ENCODE data around the gene BMP2K. TPM values are rescaled to one million over a fixed set of nuclear protein-coding genes. Genes with fewer than 3 reads are reported as not detected.

The BMP2K gene
- total and polyA plus RNA-seq, 2 of the 8 experiments (the other 6 are each of a cell fraction or from before 2014, with no cell fraction given) = 15.6 to 24.1 TPM

GRCh38 chr4:78757574-78757973 lies 18.6 kb upstream of the BMP2K start:
- H4K91ac ChIP-seq (replicated peaks; ENCODE audit: insufficient read length, low read length) = no peak overlapping the region
- no peak overlapping the region for H3K14ac ChIP-seq (ENCODE audit: insufficient read length)
- no peak overlapping the region for H3K4ac ChIP-seq (replicated peaks; ENCODE audit: insufficient read length, low read depth, low read length)
- no peaks in the 10 kb centered on the region for H3K36me3 ChIP-seq (ENCODE audit: control insufficient read depth in 2 of 4, insufficient read depth in 4 of 4, low read length in 3 of 4)
- TF ChIP-seq CREB1 (IDR thresholded peaks at IDR 0.05) (no peak), HDAC2 (IDR thresholded peaks at IDR 0.05; ENCODE audit: borderline replicate concordance in 1 of 2, low read depth in 2 of 2, low read length in 2 of 2) (no peak), SAP30 (IDR thresholded peaks at IDR 0.05; ENCODE audit: insufficient read depth, insufficient replicate concordance, low read length) (no peak), RNF2 (IDR thresholded peaks at IDR 0.05; ENCODE audit: borderline replicate concordance, low read depth, low read length, missing control alignments, poor library complexity, severe bottlenecking) (no peak), SIRT6 (IDR thresholded peaks at IDR 0.05; ENCODE audit: low read length) (no peak), ASH2L (IDR thresholded peaks at IDR 0.05; ENCODE audit: low read length) (no peak)
- H3K4me3 ChIP-seq (ENCODE audit: extremely low read depth in 1 of 4, insufficient read depth in 2 of 4, low read depth in 3 of 4, low read length in 4 of 4) = no peak overlapping the region
- no peak overlapping the region for H2AFZ ChIP-seq (ENCODE audit: low read length)
- DNase-seq (ENCODE audit: low read depth in 1 of 2, low spot score in 2 of 2) = no peak
- no peaks in the 10 kb centered on the region for H3K4me1 ChIP-seq (replicated peaks in 1 of 4; ENCODE audit: control insufficient read depth in 3 of 4, insufficient read depth in 4 of 4, low read length in 3 of 4)
- no peak overlapping the region for H2BK12ac ChIP-seq (ENCODE audit: low read depth, low read length)
- no peaks in the 10 kb centered on the region for H4K20me1 ChIP-seq (replicated peaks in 1 of 2; ENCODE audit: control insufficient read depth in 1 of 2, insufficient read depth in 2 of 2, low read length in 2 of 2)
- ChIA-PET CTCF (ENCODE audit: partially characterized antibody) (no interaction called here), POLR2A (ENCODE audit: partially characterized antibody) (no interaction called here)
- H2BK5ac ChIP-seq (ENCODE audit: low read depth, low read length) = no peak overlapping the region
- no peak for FAIRE-seq
- H2BK20ac ChIP-seq (ENCODE audit: low read length) = no peak overlapping the region
- H3K79me2 ChIP-seq (ENCODE audit: control insufficient read depth in 1 of 2, insufficient read depth in 2 of 2, low read length in 2 of 2) = no peaks in the 10 kb centered on the region
- H3K4me2 ChIP-seq (ENCODE audit: insufficient read depth in 1 of 2, low read depth in 2 of 2, low read length in 2 of 2) = no peak overlapping the region
- H3K23me2 ChIP-seq (ENCODE audit: low read depth, low read length) = no peaks in the 10 kb centered on the region
- no peak overlapping the region for H3K18ac ChIP-seq (ENCODE audit: extremely low read depth, low read length)
- H4K5ac ChIP-seq (ENCODE audit: insufficient read length, low read depth, low read length) = no peak overlapping the region
- no peak overlapping the region for H2BK15ac ChIP-seq (ENCODE audit: low read length)
- H2BK120ac ChIP-seq (replicated peaks; ENCODE audit: low read depth, low read length) = no peak overlapping the region
- no peaks in the 10 kb centered on the region for H3K79me1 ChIP-seq (ENCODE audit: low read depth, low read length)
- no peak overlapping the region for H4K8ac ChIP-seq (ENCODE audit: extremely low read depth, insufficient read depth, low read length)
- 94% methylated on average over 1 of the region's 1 CpG; no CpG with 5 or more reads in 1 of the 2 experiments for WGBS, 2 experiments (ENCODE audit: extremely low coverage in 1 of 2, insufficient coverage in 1 of 2, insufficient read length in 1 of 2, insufficient replicate concordance in 2 of 2, low coverage in 1 of 2, low lambda C conversion rate in 2 of 2, missing lambda C conversion rate in 1 of 2)
- no peak overlapping the region for H3K23ac ChIP-seq (ENCODE audit: insufficient read length)
- no peaks in the 10 kb centered on the region for H3K27me3 ChIP-seq (replicated peaks in 1 of 4; ENCODE audit: control insufficient read depth in 3 of 4, extremely low read depth in 1 of 4, insufficient read depth in 3 of 4, low read length in 3 of 4)
- H2AK5ac ChIP-seq (ENCODE audit: low read depth, low read length) = no peak overlapping the region
- no peak overlapping the region for H3K9ac ChIP-seq (replicated peaks in 1 of 4; ENCODE audit: extremely low read depth in 1 of 4, low read depth in 3 of 4, low read length in 3 of 4)
- no peak overlapping the region for H3K27ac ChIP-seq (ENCODE audit: low read depth, low read length)
- H3K56ac ChIP-seq (replicated peaks; ENCODE audit: insufficient read length, low read depth, low read length) = no peak overlapping the region
- no peaks in the 10 kb centered on the region for H3K9me3 ChIP-seq (ENCODE audit: insufficient read depth in 2 of 2, low read depth in 1 of 2, low read length in 1 of 2)
